Stimulated activated CD8-positive, alpha-beta memory T cell treated with anti-CD3 and anti-CD28 coated beads, Interleukin-7, amount 100 ng/mL, for 1 hour (primary cell): ENCODE measurements around the gene FN3K.
A peak's percentile ranks its signal among the peaks of the same experiment; 100 is the strongest.

ENCODE experiments used
- DNase-seq, 2 donors: peaks; one replicate each; pipeline ENCODE4 v3.0.0-alpha.2; 2020; ENCODE audit warnings: low read depth in 2 of 2

Gene FN3K

DNA sequence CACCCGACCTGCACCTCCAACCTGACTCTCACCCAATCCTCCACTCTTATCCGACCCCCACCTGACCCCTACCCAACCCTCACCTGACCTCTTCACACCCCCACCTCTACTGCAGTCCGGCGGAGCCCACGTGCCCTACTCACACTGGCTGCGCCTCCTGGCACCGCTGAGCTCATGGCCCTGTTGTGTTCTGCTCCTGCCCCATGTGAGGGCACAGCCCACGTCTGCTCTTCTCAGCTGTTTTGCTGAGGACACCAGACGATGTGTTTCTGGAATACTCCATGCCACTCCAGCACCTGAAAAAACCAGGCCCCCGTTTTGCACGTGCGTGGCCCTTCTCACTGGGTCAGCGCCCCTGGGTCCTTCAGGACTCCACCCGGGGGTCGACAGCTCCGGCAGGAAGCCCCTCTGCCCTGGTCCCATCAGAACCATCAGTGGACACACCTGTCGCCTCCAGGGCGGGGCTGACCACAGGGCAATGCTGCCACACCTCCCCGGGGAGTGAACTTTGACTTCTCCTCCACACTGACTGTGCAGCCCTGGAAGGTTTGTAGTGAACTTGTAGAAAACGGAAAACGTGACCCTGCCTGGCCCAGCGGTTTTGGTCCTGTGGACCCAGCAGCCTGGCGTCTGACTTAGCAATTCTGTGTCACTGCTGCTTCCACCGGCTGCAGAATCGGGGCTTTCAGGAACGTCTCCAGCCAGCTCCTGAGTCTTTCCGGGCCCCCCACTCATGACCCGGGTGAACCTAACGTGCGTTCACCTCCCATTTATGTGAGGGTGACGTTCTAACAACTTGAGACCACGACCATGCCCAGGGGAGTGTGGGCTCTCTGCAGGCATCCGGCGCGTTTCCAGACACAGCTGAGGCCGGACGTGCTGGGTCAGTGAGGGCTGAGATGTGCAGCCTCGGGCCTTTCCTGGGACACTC is 31.2 kb upstream of the FN3K start:
- no peak for DNase-seq

DNA sequence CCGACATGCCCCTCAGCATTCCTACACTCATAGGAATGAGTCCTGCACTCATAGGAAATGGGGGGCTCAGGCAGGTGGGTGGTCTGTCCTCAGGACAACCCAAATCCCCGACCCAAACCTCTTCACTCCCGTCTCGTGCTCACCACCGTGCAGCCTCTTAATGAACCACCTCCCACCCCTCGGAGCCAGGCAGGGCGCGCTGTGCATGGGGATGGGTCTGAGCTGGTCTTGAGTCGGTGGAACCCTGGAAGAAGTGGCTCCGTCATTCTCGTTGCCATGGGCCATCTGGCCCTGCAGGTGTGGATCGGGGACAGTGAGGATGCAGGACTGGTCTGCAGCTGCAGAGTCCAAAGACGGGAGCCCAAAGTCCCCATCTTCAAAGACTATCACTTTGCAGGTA is 30.5 kb upstream of the FN3K start:
- no peak for DNase-seq

DNA sequence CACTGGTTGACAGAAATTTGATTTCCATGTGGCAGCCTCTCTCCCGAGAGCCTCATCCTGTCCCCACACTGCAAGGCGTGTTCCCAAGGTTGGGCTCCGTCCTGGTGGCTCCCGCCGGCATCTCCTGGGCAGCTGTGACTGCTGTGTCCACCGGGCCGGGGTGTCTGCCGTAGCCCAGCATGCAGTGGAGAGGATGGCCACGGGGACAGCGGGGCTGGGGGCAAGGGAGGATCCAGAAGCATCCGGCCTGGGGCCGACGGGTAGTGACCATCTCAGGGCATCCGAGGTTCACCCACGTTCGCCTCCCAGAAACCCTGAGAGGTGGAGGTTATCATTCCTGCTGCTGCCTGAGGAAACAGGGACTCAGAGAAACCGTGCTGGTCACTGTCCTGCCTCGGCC is 29.7 kb upstream of the FN3K start:
- DNase-seq, result no peak

DNA sequence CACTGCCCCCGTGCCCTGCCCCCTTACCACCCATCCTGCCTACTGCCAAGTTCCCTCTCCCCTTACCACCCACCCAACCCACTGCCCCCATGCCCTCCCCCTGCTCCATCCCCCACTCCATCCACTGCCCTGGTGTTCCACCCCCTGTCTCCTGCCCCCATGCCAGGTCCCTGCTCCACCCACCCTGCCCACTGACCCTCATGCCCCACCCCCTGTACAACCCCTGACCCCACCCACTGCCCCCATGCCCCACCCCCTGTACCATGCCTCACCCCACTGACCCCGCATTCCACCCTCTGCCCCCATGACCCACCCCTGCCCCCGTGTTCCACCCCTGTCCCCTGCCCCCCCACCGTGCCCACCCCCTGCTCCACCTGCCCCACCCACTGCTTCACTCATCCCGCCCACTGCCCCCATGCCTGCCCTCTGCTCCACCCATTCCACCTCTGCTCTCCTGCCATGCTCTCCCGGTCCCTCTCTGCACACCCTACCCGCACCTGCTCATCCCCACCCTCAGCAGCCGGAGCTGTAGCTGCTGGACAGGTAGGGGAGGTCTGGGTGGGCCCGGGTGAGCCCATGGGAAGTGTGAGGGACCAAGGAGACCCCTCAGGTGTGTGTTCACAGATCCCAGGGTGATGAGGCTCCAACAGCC is 26.3 kb upstream of the FN3K start:
- DNase-seq, result no peak

DNA sequence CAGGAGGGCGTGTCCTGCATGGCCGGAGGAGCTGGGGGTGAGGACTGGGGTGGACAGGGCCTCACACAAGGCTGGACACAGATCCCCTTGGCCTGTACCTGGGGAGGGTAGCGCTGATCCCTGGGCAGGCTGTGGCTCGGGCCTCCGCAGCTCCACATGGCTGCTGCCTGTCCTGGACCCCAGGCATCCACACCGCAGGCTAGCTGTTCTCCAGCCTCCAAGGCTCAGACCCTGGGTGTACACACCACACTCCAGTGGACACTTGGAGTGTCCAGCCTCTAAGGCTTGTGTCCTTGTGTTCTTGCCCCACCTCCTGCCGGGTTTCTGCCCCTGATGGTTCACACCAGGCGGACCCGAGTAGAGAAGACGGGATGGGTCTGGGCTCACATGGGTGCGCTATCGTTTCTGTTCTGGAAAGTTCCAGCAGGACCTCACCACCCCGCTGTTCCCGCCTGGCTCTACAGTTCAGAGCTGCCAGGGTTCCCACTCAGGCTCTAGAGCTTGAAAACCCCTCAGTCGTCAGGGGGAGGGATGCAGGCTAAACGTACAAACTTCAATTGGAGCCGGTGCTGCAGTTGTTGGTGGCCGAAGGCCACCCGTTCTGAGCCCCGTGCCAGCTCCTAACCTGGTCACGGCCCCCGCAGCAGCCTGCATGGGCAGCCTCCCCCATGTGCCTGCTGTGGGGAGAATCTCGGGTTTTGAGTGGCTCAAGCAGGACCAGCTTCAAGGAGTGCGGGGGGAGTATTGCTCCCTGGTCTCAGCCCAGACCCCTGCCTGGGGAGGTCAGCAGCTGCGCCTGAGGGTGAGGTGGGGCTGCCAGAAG is 25.5 kb upstream of the FN3K start:
- DNase-seq, result no peak

DNA sequence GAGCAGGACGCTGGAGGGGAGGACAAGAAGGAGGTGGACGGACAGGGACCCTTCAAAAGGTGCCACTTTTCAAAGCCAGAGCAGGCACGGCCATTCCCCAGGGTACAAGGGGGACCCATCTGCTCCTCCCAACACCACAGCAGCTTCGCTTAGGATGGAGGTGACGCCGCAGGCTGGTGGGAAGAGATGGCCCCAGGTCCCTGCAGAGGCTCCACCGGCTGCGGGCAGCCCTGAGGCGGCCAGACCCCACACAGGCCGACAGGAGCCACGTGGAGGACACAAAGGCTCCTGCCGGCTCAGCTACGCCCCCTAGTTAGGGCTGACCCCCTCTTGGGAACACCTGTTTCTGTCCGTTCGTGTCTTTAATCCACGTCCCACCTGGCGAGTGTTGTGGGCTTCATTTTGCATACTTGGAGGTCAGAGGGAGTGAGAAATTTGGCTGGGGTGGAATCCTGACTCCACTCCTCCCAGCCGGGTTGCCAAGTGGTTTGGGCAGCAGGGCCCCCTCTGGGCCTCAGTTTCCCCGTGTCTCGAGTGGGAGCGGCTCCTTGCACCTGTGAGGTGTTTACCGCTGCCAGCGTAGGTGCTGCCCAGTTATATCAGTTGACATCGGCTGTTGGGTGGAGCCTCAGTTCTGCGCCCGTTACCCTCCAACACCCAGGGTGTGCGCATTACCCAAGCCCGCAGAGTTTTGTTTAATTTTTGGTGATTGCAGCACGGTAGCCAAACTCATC is 24.7 kb upstream of the FN3K start:
- no peak for DNase-seq

DNA sequence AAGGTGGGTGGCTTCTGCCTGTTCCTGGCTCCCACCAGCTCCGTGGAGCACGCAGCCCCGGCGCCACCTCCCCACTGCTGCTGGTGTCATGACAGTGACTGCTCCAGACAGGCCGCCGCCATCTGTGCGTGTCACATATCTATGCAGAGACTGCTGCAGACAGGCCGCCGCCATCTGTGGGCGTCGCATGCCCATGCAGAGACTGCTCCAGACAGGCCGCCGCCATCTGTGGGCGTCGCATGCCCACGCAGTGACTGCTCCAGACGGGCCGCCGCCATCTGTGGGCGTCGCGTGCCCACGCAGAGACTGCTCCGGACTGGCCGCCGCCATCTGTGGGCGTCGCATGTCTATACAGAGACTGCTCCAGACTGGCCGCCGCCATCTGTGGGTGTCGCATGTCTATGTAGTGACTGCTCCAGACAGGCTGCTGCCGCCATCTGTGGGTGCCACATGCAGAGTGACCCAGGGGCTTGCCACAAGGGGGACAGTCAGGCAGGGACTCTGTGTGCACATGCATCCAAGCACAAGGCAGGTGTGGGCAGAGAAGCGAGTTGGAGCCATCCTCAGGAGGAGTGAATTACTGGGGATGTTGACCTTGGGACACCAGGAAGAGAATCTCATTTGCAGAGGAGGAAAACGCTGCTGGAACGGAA is 22.2 kb upstream of the FN3K start:
- DNase-seq, result no peak

DNA sequence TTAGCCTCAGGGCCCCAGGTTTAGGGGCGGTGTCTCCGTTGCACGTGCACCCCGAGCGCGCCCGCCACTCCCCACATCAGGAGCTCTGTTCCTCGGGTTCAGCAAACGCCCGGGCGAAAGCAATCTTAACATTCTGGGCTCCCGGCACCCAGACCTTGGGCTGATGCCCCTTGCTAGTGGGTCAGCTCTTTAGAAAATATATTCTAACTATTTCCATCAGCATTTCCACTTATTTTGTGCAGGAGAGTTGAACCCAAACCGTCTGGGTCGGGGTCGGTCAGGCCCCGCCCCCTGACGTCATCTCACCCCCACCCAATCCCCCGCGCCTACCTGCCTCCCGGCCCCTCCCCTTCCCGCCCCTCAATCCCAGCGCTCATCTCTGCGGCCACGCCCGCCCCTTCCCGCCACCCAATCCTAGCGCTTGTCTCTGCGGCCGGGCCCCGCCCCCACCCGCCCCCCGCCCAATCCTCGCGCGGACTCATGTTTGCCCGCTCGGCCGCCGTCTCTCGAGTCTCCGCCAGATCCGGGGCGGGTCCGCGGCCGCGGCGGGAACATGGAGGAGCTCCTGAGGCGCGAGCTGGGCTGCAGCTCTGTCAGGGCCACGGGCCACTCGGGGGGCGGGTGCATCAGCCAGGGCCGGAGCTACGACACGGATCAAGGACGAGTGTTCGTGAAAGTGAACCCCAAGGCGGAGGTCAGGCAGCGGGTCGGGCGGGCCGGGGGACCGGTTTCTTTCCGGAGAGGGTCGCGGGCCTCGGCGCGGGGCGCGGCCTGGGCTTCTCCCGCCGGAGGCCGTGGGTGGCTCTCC is 19.0 kb upstream of the FN3K start, which contains the start of gene FN3KRP:
FN3KRP (plus strand) TSS at position 504 of the 808 bp plus-strand sequence; CDS start at position 554, 50 bp downstream.
- DNase-seq, result peak; percentile 68 to 87

DNA sequence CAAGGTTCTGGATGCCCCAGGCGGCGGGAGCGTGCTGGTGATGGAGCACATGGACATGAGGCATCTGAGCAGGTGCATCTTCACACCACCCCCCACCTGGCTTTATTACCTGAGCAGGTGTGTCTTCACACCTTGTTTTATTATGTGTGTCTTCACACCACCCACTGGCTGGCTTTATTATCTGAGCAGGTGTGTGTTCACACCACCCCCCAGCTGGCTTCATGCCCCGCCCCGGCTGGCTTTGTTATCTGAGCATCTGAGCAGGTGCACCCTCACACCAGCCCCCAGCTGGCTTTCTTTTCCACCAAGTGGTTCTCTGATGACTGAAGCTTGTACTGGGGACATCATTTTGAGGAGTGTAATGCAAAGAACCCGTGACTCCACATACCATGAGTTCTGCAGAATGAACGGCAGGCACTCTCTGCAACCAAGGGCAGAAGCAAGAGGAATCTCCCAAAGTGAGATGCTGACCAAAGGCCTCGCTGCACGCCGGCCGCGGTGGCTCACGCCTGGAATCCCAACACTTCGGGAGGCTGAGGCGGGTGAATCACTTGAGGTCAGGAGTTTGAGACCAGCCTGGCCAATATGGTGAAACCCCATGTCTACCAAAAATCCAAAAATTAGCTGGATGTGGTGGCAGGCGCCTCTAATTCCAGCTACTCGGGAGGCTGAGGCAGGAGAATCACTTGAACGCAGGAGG is 16.3 kb upstream of the FN3K start:
- no peak for DNase-seq

DNA sequence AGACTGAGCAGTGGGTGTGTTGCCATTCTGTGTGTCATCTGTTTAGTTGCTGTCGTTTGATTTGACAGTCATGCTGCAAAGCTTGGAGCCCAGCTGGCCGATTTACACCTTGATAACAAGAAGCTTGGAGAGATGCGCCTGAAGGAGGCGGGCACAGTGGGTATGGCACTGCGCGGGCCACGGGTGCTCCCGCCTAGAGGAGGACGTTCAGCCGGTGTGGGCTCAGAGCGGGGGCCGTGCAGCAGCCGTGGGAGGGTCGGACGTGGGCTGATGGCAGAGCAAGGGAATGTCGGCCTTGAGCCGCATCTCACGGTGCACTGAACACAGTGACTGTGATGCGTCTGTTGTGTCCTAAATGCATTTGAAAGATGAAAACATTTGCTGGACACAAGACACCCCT is 15.2 kb upstream of the FN3K start:
- DNase-seq, result no peak

DNA sequence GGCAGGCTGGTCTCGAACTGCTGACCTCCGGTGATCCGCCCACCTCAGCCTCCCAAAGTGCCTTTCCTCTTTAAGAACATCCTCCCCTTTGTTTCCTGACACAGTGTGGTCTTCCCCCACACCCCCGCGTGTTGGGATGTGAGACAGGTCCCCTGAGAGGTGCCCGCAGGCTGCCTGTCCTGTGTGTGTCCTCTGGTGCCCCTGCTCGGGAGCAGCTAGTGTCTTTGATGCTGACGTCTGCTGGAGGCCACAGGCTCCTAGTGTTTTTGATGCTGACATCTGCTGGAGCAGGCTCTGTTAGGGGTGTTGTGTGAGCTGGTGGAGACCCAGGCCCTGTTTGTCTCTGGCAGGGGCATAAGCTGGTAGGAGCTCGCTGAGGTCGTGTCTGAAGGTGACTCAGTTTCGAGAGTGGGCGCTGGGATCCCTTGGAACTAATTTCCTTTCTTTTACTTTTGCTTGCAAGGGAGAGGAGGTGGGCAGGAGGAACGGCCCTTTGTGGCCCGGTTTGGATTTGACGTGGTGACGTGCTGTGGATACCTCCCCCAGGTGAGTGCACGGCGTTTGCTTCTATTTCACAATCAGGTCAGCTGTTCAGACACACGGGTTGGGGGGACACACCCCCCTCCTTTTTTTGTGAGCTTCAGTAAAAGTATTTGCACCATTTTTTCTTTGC is 12.9 kb upstream of the FN3K start:
- no peak for DNase-seq

DNA sequence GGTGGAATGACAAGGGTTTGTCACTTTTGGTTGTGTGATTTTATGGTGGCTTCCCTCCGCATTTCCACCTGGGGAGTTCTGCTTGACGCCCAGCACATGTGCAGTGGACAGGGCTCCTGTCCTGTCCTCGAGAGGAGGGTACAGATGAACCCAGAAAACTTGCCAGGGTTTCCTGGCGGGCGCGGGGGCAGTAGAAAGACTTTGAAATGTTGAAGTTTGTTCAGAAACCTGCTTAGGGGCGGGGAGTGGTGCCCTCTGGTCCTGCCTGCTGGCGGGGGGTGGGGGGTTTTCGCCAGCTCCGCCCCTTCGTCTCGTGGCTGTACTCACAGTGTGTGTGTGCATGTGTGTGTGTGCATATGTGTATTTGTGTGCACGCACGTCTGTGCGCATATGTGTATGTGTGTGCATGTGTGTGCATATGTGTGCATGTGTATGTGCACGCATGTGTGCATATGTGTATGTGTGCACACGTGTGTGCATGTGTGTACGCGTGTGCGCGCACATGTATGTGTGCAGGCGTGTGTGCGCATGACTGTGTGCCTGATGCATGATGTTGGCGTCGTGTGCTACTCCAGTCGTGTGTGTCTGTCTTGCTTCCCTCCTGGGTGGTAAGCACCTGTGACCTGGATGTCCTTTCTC is 12.1 kb upstream of the FN3K start:
- no peak for DNase-seq

DNA sequence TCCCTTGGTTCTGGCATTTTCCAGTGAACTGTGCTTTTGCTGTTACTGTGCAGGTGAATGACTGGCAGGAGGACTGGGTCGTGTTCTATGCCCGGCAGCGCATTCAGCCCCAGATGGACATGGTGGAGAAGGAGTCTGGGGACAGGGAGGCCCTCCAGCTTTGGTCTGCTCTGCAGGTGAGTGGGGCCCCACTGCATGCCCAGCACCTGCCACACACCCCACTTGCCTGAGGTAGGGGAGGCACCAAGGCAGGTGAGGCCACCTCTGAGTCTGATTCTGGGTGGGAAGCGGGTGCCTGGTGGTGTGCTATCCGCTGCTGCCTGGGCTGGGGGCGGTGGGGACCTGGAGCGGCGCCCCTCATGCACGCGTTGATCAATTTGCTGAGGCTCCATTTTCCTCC is 9.0 kb upstream of the FN3K start:
- no peak for DNase-seq

DNA sequence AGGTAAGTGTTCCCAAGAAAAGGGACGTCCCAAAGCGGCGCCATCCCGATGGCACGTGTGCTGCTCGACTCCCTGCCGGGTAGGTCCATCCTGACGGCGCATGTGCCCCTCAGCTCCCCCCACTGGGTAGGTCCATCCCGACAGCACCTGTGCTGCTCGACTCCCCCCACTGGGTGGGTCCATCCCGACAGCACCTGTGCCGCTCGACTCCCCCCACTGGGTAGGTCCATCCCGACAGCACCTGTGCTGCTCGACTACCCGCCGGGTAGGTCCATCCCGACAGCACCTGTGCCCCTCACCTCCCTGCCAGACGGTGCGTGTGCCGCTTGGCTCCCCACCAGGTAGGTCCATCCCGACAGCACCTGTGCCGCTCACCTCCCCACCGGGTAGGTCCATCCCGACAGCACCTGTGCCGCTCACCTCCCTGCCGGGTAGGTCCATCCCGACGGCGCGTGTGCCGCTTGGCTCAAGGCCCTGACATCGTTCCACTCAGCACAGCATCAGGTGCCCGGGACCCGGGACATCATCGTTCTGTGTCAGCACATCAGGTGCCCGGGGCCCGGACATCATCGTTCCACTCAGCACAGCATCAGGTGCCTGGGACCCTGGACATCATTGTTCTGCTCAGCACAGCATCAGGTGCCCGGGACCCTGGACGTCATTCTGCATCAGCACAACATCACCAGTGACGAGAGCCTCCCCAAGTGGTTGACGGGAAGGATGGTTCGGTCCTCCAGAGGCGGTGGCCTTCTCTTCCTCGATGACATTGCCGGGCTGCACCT is 5.7 kb upstream of the FN3K start:
- DNase-seq, result no peak

DNA sequence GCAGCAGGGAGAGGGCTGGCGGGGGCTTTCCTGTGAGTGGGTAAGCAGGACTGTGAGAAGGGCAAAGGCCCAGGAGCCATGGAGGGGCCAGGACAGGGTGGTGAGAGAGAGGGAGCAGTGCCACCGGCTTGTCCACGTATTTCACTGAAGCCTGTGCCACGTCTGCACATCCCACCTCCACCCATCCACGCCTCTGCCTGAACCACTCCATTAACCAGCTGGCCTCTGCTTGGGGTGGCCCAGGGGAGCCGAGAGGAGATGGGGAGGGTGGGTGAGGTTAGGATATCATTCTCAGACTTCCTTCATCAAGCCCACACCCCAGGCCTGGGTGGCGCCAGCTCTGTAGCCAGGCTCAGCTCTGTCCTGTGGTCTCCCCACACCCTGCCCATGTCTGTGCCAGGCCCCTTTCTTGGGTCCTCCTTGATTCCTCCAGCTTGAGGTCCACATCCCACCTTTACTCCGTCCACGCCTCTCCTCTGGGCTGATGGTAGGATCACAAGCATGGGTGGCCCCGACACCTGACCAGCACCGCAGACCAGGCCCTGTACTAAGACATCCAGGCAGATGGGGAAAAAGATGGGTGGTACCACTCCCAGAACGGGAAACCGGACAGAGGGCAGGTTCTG is 3.2 kb upstream of the FN3K start:
- DNase-seq, result no peak

DNA sequence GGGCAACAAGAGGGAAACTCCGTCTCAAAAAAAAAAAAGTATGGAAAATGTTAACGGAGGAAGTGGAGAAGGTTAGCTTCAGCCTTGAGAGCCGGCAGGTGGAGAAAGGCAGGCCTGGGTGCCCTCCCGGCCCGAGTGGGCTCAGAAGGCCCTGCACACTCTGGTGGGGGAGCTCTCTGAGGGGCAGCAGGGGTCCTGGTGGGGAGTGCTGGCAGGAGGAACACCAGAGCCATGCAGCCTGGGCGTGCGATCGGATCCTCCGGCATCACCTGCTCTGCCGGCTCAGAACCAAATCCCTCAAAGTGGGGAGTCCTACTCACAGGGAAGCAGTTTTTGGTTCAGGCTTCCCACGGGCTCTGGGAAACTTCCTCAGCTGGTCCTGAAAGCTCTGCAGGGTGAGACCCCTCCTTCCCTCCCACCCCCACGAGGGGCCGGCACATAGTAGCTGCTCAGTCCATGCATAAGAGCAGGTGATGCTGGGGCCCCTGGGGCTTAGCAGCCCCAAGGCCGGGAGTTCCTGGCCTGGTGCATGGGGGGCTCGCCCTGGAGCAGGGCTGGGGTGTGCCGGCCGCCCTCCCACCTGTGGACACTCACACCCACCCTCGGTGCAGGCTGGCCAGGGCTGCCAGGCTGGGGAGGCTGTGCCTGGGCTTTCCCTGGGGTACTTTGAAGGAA is 1.2 kb downstream of the FN3K start:
- no peak for DNase-seq
